Measurements from ENCODE around the gene FBLIM1. TPM values are rescaled to one million over a fixed set of nuclear protein-coding genes. Genes with fewer than 3 reads are reported as not detected.

Gene FBLIM1
- total and polyA plus RNA-seq, 2 experiments from 2014 or later = 91.6 to 186 TPM

GRCh38 chr1:15723631-15724246 lies 34.9 kb upstream of the FBLIM1 start:
- TF ChIP-seq CTCF (IDR thresholded peaks at IDR 0.05; ENCODE audit: low read depth, low read length) = no peak
- Histone ChIP-seq H3K4me1 (ENCODE audit: low read depth) (no peaks in the 10 kb centered on the region), H3K27me3 (no peaks in the 10 kb centered on the region), H3K9me3 (ENCODE audit: low read depth) (no peaks in the 10 kb centered on the region), H3K27ac (no peak overlapping the region), H3K36me3 (peaks cover 56% of the 10 kb centered on the region), H3K4me3 (no peak overlapping the region)
- no peak for DNase-seq (ENCODE audit: low read depth in 1 of 2, low spot score in 1 of 2)

GRCh38 chr1:15724949-15725880 lies 33.4 kb upstream of the FBLIM1 start:
- Histone ChIP-seq H3K9me3 (ENCODE audit: low read depth) (no peaks in the 10 kb centered on the region), H3K36me3 (peaks cover 61% of the 10 kb centered on the region), H3K27ac (no peak overlapping the region), H3K4me1 (ENCODE audit: low read depth) (no peaks in the 10 kb centered on the region), H3K27me3 (no peaks in the 10 kb centered on the region), H3K4me3 (no peak overlapping the region)
- no peak for TF ChIP-seq CTCF (IDR thresholded peaks at IDR 0.05; ENCODE audit: low read depth, low read length)
- no peak for DNase-seq (ENCODE audit: low read depth in 1 of 2, low spot score in 1 of 2)

- no peak for TF ChIP-seq CTCF (IDR thresholded peaks at IDR 0.05; ENCODE audit: low read depth, low read length)
- H3K9me3 ChIP-seq (ENCODE audit: low read depth) = no peaks in the 10 kb centered on the region
- no peaks in the 10 kb centered on the region for H3K4me1 ChIP-seq (ENCODE audit: low read depth)
- H3K4me3 ChIP-seq = no peak overlapping the region
- no peak for DNase-seq (ENCODE audit: low read depth in 1 of 2, low spot score in 1 of 2)
- no peak overlapping the region for H3K27ac ChIP-seq
- H3K36me3 ChIP-seq = peaks cover 61% of the 10 kb centered on the region
- H3K27me3 ChIP-seq = no peaks in the 10 kb centered on the region
Observed at GRCh38 chr1:15726508-15726907, 32.1 kb upstream of the FBLIM1 start.

GRCh38 chr1:15727021-15727420 lies 31.6 kb upstream of the FBLIM1 start:
- Histone ChIP-seq H3K4me3 (no peak overlapping the region), H3K36me3 (peaks cover 60% of the 10 kb centered on the region), H3K9me3 (ENCODE audit: low read depth) (no peaks in the 10 kb centered on the region), H3K4me1 (ENCODE audit: low read depth) (no peaks in the 10 kb centered on the region), H3K27me3 (no peaks in the 10 kb centered on the region), H3K27ac (no peak overlapping the region)
- TF ChIP-seq CTCF (IDR thresholded peaks at IDR 0.05; ENCODE audit: low read depth, low read length) = no peak
- DNase-seq (ENCODE audit: low read depth in 1 of 2, low spot score in 1 of 2) = no peak

- no peaks in the 10 kb centered on the region for H3K9me3 ChIP-seq (ENCODE audit: low read depth)
- no peak overlapping the region for H3K27ac ChIP-seq
- peaks cover 63% of the 10 kb centered on the region for H3K36me3 ChIP-seq
- H3K4me3 ChIP-seq = no peak overlapping the region
- no peak for TF ChIP-seq CTCF (IDR thresholded peaks at IDR 0.05; ENCODE audit: low read depth, low read length)
- H3K4me1 ChIP-seq (ENCODE audit: low read depth) = no peaks in the 10 kb centered on the region
- no peak for DNase-seq (ENCODE audit: low read depth in 1 of 2, low spot score in 1 of 2)
- no peaks in the 10 kb centered on the region for H3K27me3 ChIP-seq
Observed at GRCh38 chr1:15727424-15727823, 31.2 kb upstream of the FBLIM1 start.

Data from cardiac muscle cell (in vitro differentiated cells and primary cell).